MM.1S (cell line): ENCODE data around the gene GCA.

ENCODE experiments used
- DNase-seq: peaks from one replicate; pipeline ENCODE4 v3.0.0-alpha.2; 2015
- H2AFZ ChIP-seq: fragments of 300-600 bp; sonication (generic); 2 replicates; pipeline ENCODE4 v1.6.0; 2016; ENCODE audit warnings: antibody characterized with exemption, low read length
- H3F3A ChIP-seq: fragments of 300-600 bp; sonication (generic); 2 replicates; pipeline ENCODE4 v1.6.1; 2016; ENCODE audit warnings: mild to moderate bottlenecking, antibody characterized with exemption, low read length, moderate library complexity, mixed read lengths; ENCODE audit not compliant: insufficient read depth
- H3K27ac ChIP-seq: fragments of 300-600 bp; sonication (generic); 2 replicates; pipeline ENCODE4 v1.5.1; 2016; ENCODE audit warnings: mild to moderate bottlenecking, low read length
- H3K27me3 ChIP-seq: fragments of 300-600 bp; sonication (generic); replicated peaks from 2 replicates; pipeline ENCODE4 v1.6.0; 2016; ENCODE audit warnings: low read length; ENCODE audit not compliant: insufficient read depth
- H3K36me3 ChIP-seq: fragments of 300-600 bp; sonication (generic); replicated peaks from 2 replicates; pipeline ENCODE4 v1.6.1; 2016; ENCODE audit warnings: mild to moderate bottlenecking, low read length, mixed read lengths; ENCODE audit not compliant: insufficient read depth
- H3K4me1 ChIP-seq: fragments of 300-600 bp; sonication (generic); 2 replicates; pipeline ENCODE4 v1.6.1; 2016; ENCODE audit warnings: low read length, mixed read lengths
- H3K4me2 ChIP-seq: fragments of 300-600 bp; sonication (generic); 2 replicates; pipeline ENCODE4 v1.6.0; 2016; ENCODE audit warnings: low read depth, low read length
- H3K4me3 ChIP-seq: fragments of 300-600 bp; sonication (generic); 2 replicates; pipeline ENCODE4 v1.5.1; 2016; ENCODE audit warnings: low read length, mixed read lengths
- H3K79me2 ChIP-seq: fragments of 300-600 bp; sonication (generic); 2 replicates; pipeline ENCODE4 v1.6.1; 2016; ENCODE audit warnings: mixed run types, low read length, mixed read lengths
- H3K9ac ChIP-seq: fragments of 300-600 bp; sonication (generic); 2 replicates; pipeline ENCODE4 v1.6.1; 2016; ENCODE audit warnings: low read length, mixed read lengths
- H3K9me2 ChIP-seq: fragments of 300-600 bp; sonication (generic); replicated peaks from 2 replicates; pipeline ENCODE4 v1.6.1; 2016; ENCODE audit warnings: mild to moderate bottlenecking, low read length, mixed read lengths; ENCODE audit not compliant: insufficient read depth
- H3K9me3 ChIP-seq: fragments of 300-600 bp; sonication (generic); replicated peaks from 2 replicates; pipeline ENCODE4 v1.6.1; 2016; ENCODE audit warnings: mild to moderate bottlenecking, low read length, mixed read lengths; ENCODE audit not compliant: insufficient read depth
- H4K20me1 ChIP-seq: fragments of 300-600 bp; sonication (generic); 2 replicates; pipeline ENCODE4 v1.6.1; 2016; ENCODE audit warnings: mild to moderate bottlenecking, low read length, moderate library complexity, mixed read lengths; ENCODE audit not compliant: insufficient read depth
- CTCF ChIP-seq: fragments of 300-600 bp; sonication (generic); IDR thresholded peaks from 2 replicates; pipeline ENCODE4 v1.5.1; 2016; ENCODE audit warnings: antibody characterized with exemption, low read length, mixed read lengths
- EZH2 ChIP-seq: fragments of 300-600 bp; sonication (generic); optimal IDR thresholded peaks from 2 replicates; pipeline ENCODE3; 2017; ENCODE audit warnings: low read depth, mild to moderate bottlenecking, antibody characterized with exemption, low read length, mixed read lengths
- EZH2phosphoT487 ChIP-seq: fragments of 300-600 bp; sonication (generic); IDR thresholded peaks from 2 replicates; pipeline ENCODE4 v1.6.1; 2018; ENCODE audit warnings: antibody characterized with exemption, low read length

The GCA gene

GRCh38 chr2:162385536-162385935 is 41.6 kb downstream of the GCA start:
- no peaks in the 10 kb centered on the region for H3K36me3 ChIP-seq
- no peak overlapping the region for H2AFZ ChIP-seq
- no peak for TF ChIP-seq EZH2phosphoT487
- no peak for TF ChIP-seq EZH2
- no peak for TF ChIP-seq CTCF
- no peaks in the 10 kb centered on the region for H3K79me2 ChIP-seq
- no peak overlapping the region for H3K9ac ChIP-seq
- DNase-seq: no peak
- no peak overlapping the region for H3K4me2 ChIP-seq
- no peaks in the 10 kb centered on the region for H3K4me1 ChIP-seq
- no peaks in the 10 kb centered on the region for H3K27me3 ChIP-seq
- no peaks in the 10 kb centered on the region for H3K9me3 ChIP-seq
- no peak overlapping the region for H3K4me3 ChIP-seq
- no peaks in the 10 kb centered on the region for H3F3A ChIP-seq
- H3K9me2 ChIP-seq: no peaks in the 10 kb centered on the region
- no peaks in the 10 kb centered on the region for H4K20me1 ChIP-seq
- H3K27ac ChIP-seq: no peak overlapping the region

GRCh38 chr2:162390801-162391200 is 46.9 kb downstream of the GCA start:
- Histone ChIP-seq H3F3A (no peaks in the 10 kb centered on the region), H3K4me3 (no peak overlapping the region), H3K4me2 (no peak overlapping the region), H3K27me3 (no peaks in the 10 kb centered on the region), H3K9me3 (no peaks in the 10 kb centered on the region), H4K20me1 (no peaks in the 10 kb centered on the region), H3K36me3 (no peaks in the 10 kb centered on the region), H3K9ac (no peak overlapping the region), H2AFZ (no peak overlapping the region), H3K79me2 (no peaks in the 10 kb centered on the region), H3K4me1 (no peaks in the 10 kb centered on the region), H3K27ac (no peak overlapping the region), H3K9me2 (no peaks in the 10 kb centered on the region)
- no peak for DNase-seq
- TF ChIP-seq EZH2: no peak

GRCh38 chr2:162400336-162400735 is 56.4 kb downstream of the GCA start:
- Histone ChIP-seq H3K4me2 (no peak overlapping the region), H3K4me3 (no peak overlapping the region), H3K27ac (no peak overlapping the region), H3K36me3 (no peaks in the 10 kb centered on the region), H2AFZ (no peak overlapping the region), H3K9me3 (no peaks in the 10 kb centered on the region), H3F3A (no peaks in the 10 kb centered on the region), H3K9me2 (no peaks in the 10 kb centered on the region), H3K9ac (no peak overlapping the region), H4K20me1 (no peaks in the 10 kb centered on the region), H3K27me3 (no peaks in the 10 kb centered on the region), H3K4me1 (no peaks in the 10 kb centered on the region), H3K79me2 (no peaks in the 10 kb centered on the region)
- no peak for TF ChIP-seq CTCF
- TF ChIP-seq EZH2: no peak
- TF ChIP-seq EZH2phosphoT487: no peak
- no peak for DNase-seq

- Histone ChIP-seq H3K4me3 (no peak overlapping the region), H3K79me2 (no peaks in the 10 kb centered on the region), H3K36me3 (no peaks in the 10 kb centered on the region), H3K9me2 (no peaks in the 10 kb centered on the region), H3K9ac (no peak overlapping the region), H3K27ac (no peak overlapping the region), H3K4me2 (no peak overlapping the region), H4K20me1 (no peaks in the 10 kb centered on the region), H3K9me3 (no peaks in the 10 kb centered on the region), H3K4me1 (no peaks in the 10 kb centered on the region), H2AFZ (no peak overlapping the region), H3F3A (no peaks in the 10 kb centered on the region), H3K27me3 (no peaks in the 10 kb centered on the region)
- no peak for TF ChIP-seq CTCF
- TF ChIP-seq EZH2: no peak
- no peak for TF ChIP-seq EZH2phosphoT487
- DNase-seq: no peak
Observed at GRCh38 chr2:162401871-162402270, 57.9 kb downstream of the GCA start.
